Brain microvascular endothelial cell (primary cell): ENCODE measurements around the gene HS6ST3.

Source experiments
- DNase-seq: peaks from one replicate; pipeline ENCODE4 v3.0.0-alpha.2; 2020
- H3K27ac ChIP-seq: fragments of 250-450 bp; sonication (Bioruptor Pico); 2 replicates; pipeline ENCODE4 v1.5.1; 2020; ENCODE audit warnings: mild to moderate bottlenecking, moderate library complexity
- H3K27me3 ChIP-seq: fragments of 250-450 bp; sonication (Bioruptor Pico); replicated peaks from 2 replicates; pipeline ENCODE4 v1.5.1; 2020; ENCODE audit warnings: mild to moderate bottlenecking
- H3K36me3 ChIP-seq: fragments of 250-450 bp; sonication (Bioruptor Pico); replicated peaks from 2 replicates; pipeline ENCODE4 v1.5.1; 2020; ENCODE audit warnings: mild to moderate bottlenecking
- H3K4me3 ChIP-seq: 2 replicates; pipeline ENCODE4 v1.5.1; 2011; ENCODE audit warnings: low read depth, mild to moderate bottlenecking, control low read depth, low read length, moderate library complexity
- CTCF ChIP-seq: IDR thresholded peaks from 2 replicates; pipeline ENCODE4 v1.5.1; 2011; ENCODE audit warnings: low read depth, mild to moderate bottlenecking, moderate library complexity, low read length, control low read depth, inconsistent platforms; ENCODE audit errors: missing control alignments
- in situ Hi-C: cut with HindIII; loops from 2 replicates; pipeline ENCODE4 v1.10.0; 2017; ENCODE audit warnings: low sequenced_read_pairs, low pct_ligation_motif_present

Gene HS6ST3

DNA sequence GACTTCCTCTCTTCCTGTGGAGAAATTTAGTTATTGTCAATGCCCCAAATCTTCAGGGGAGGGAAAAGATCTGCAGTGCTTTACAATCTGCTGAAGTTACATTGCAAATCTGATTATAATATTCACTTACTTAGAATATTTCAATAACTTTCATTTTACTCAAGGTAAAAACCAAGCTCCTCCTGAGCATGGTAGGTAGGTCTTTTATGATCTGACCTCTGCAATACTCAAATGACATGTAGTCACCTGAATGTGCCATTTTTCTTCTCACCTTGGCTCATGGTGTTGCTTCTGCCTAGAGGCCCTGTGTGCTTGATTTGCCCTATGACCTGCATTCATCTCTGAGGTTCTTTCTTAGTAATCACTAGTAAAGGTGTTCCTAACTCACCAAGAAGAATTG lies 331.4 kb downstream of the HS6ST3 start:
- no peak for DNase-seq
- Histone ChIP-seq H3K4me3 (no peak overlapping the region), H3K36me3 (no peaks in the 10 kb centered on the region), H3K27ac (no peak overlapping the region), H3K27me3 (no peaks in the 10 kb centered on the region)
- in situ Hi-C loops: no loop called here
- TF ChIP-seq CTCF: no peak

DNA sequence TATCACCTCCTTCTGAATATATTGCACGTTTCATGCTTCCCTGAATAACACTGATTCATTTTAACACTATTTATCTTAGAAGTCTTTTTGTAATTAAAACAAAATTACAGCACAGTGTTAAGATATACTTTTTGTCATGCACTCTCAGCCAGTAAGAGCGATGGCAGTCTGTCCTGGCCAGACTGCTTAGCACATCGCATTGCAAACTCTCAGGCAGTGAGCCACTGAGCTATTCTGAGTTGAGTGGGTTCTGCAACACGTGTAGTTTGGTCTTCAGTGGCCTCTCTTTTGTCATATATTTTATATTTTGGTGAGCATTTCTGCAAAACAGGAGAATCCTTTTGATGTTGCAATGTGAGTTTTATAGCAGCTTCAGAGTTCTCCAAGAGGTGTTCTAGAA lies 332.1 kb downstream of the HS6ST3 start:
- no peak for TF ChIP-seq CTCF
- in situ Hi-C loops: no loop called here
- Histone ChIP-seq H3K27ac (no peak overlapping the region), H3K27me3 (no peaks in the 10 kb centered on the region), H3K36me3 (no peaks in the 10 kb centered on the region), H3K4me3 (no peak overlapping the region)
- no peak for DNase-seq

DNA sequence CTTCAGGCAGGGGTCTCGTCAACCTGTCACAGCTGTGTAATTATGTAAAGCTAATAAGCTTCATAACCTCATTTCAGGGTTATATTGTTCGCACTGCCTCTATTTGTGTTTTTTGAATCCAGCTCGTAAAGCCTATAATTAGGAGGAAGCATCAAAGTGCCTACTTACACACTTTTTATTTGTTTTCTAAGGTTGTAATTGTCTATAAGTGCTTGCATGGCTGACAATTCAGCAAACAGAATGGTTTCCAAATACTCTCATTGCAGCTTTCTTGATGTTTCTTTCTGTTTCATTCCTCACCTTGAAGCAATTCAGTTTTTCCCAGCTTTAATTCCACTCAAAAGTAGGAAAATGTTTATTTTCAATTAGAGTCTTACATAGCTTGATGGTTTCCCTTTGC lies 336.3 kb downstream of the HS6ST3 start:
- in situ Hi-C loops: no loop called here
- Histone ChIP-seq H3K4me3 (no peak overlapping the region), H3K36me3 (no peaks in the 10 kb centered on the region), H3K27me3 (no peaks in the 10 kb centered on the region), H3K27ac (no peak overlapping the region)
- no peak for TF ChIP-seq CTCF
- DNase-seq: no peak

- Histone ChIP-seq H3K27me3 (no peaks in the 10 kb centered on the region), H3K4me3 (no peak overlapping the region), H3K27ac (no peak overlapping the region), H3K36me3 (no peaks in the 10 kb centered on the region)
- no peak for DNase-seq
- in situ Hi-C loops: no loop called here
- TF ChIP-seq CTCF: no peak
These were observed 339.0 kb downstream of the HS6ST3 start for GRCh38 chr13:96428911-96429310.

DNA sequence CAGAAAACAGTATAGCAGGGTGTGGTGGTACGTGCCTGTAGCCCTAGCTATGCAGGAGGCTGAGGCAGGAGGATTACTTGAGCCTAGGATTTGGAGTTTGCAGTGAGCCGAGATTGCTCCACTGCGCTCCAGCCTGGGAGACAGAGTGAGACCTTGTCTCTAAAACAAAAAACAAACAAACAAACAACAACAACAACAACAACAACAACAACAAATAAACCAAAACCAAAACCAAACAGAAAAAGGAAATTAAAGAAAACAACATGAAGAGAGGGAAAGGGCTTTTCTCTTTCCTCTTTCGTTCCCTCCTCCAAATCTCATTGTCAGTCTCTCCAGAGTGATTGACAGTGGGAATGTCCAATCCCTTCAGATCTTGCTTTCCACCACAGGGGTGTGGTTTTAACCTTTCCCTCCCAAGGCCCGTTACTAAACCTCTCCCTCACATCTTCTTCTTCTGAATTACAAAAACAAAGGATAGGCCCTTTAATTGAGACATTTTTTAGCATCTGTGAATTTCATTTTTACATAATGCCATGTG lies 341.2 kb downstream of the HS6ST3 start:
- in situ Hi-C loops: no loop called here
- no peaks in the 10 kb centered on the region for H3K27me3 ChIP-seq
- no peaks in the 10 kb centered on the region for H3K36me3 ChIP-seq
- no peak for DNase-seq
- no peak for TF ChIP-seq CTCF
- H3K27ac ChIP-seq: no peak overlapping the region
- no peak overlapping the region for H3K4me3 ChIP-seq

DNA sequence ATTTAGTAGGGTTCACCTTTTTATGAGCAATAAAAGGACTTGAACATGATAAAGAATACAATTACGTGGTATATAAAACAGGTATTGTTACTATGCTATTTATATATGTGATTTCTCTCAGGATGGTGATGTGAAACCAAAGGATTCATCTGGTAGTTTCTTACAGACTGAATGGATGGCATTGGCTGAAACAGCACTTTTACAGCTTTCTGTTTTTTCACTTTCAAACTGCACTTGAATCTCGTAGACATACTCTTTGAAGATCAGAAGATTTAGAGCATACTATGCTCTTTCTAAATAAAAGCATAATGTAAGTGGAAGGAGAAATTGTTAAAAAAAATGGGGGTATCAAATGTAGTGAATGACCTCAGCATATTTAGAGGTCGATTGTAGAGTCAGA lies 354.8 kb downstream of the HS6ST3 start:
- Histone ChIP-seq H3K27ac (no peak overlapping the region), H3K36me3 (no peaks in the 10 kb centered on the region), H3K4me3 (no peak overlapping the region), H3K27me3 (no peaks in the 10 kb centered on the region)
- no peak for DNase-seq
- no peak for TF ChIP-seq CTCF
- in situ Hi-C loops: no loop called here
